GM18526 (cell line): Measurements from ENCODE around the gene TRDN.

Experiments
- POLR2A ChIP-seq: IDR thresholded peaks from 3 replicates; pipeline ENCODE4 v1.6.1; 2011; ENCODE audit not compliant: insufficient read length; ENCODE audit errors: extremely low read depth

Gene TRDN

DNA sequence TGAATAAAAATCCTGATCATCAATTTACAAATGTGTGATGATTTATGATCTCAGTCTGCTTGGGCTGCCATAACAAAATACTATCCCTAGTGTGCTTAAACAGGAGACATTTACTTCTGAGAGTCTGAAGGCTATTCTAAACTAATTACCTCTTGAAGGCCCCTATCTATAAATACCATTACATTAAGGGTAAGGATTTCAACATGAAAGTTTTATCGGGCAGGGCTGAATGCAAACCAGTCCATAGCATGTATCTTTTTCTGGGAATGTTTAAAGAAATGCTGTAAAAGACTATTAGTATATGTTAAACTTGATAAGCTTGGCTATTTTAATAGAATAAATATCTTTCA is 48.2 kb downstream of the TRDN start:
- TF ChIP-seq POLR2A = no peak

GRCh38 chr6:123587838-123588545 is 48.8 kb downstream of the TRDN start:
- no peak for TF ChIP-seq POLR2A

DNA sequence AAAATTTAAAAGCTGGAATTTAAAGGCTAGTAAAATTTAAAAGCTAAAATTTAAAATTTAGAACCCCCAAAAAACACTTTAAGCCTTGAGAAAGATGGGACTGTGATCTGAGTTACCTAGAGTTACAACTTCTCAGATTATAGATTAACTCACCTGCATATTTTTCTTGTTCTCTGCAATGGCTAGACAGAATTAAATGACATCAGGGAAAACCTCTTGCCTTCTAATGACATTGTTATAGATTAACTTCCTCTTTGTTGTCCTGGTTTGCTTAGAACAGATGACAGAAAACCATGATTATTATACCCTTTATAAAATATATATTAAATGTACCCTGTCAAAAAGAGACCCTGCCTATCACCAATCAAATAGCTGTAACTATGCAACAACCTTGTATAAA is 56.4 kb downstream of the TRDN start:
- TF ChIP-seq POLR2A = no peak

DNA sequence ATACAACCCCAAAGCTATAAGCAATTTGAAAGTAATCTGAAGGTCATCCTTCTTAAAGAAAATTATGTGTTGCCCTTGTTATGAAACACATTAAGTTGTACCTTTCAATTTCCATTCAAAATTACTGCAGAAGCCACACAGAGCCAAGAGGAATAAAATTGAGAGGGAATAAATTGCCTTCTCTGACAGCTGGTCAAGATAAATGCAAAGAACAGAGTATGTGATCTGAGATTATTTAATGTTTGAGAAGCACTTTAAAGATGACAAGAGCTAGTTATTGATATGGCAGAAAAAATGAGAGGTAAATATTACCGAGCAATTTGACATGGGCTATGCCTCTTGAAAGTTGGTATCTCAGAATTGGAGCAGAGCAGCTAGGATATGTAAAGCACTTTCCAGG is 61.6 kb downstream of the TRDN start:
- no peak for TF ChIP-seq POLR2A

DNA sequence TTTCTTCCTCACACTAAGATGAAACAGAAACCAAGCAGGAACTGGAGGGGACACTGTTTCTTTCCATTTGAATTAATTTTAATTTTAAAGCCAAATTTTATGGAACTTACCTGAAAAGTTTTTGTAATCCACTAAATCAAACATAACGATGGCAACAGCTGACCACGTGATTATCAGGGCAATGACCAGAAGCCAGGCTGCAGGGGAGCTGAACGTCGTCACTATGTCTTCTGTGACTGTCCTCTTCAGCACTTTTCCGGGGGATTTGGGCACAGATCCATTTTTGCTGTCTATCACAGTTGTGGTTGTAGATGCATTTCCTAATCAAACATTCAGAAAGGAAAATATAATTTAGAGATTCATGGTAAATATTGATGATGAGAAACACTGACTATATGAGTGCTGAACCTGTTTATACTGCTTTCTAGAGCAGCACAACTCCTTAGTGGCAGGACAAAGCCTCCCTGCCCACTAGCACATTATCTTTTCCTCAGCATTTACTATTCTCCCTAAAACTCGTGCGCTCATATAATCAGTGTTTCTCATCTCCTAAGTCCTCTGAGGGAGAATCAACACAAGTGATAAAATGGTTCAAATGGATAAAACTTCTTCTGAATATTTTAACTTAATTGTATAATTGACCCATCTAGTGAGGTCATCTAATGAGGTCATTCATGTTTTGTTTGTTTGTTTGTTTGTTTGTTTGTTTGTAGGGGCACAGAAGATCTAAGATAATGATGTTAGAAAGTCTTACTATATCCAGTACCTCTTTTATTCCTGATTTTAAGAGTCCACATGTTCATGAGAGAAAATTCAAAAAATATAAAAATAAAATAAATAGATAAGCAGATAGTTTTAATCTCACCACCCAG is 65.7 kb downstream of the TRDN start:
- TF ChIP-seq POLR2A = no peak

DNA sequence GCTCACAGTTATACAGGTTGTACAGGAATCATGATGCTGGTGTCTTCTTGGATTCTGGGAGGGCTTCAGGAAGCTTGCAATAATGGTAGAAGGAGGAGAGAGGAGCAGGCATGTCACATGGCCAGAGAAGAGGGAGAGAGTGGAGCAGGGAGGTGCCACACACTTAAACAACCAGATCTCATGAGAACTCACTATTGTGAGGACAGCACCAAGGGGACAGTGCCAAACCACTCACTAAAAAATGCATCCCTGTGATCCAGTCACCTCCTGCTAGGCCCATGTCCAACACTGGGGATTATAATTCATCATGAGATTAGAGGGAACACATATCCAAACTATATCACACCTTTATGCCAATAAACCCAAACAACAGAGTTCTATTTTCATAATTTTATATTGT is 67.2 kb downstream of the TRDN start:
- no peak for TF ChIP-seq POLR2A

GRCh38 chr6:123565529-123565928 is 71.2 kb downstream of the TRDN start:
- TF ChIP-seq POLR2A = no peak

- TF ChIP-seq POLR2A = no peak
Observed at GRCh38 chr6:123564361-123564760, 72.4 kb downstream of the TRDN start.

DNA sequence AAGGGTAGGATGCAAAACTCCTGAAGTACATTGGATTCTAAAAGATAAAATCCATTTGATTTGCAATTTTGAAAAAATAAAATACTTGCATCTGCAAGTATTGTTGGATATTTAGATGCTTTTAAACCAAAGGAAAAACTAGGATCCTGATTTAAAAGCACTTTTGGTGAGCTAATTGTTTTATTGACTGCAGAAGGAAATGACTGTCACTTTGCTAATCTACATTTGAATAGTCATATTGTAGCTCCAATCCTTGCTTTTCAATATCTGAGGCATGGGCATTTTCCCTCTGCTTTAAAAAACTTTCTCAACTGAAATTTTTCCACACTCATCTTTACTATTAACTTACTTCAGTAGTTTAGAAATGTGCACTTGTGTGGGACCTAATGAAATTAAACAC is 74.1 kb downstream of the TRDN start:
- TF ChIP-seq POLR2A = no peak

DNA sequence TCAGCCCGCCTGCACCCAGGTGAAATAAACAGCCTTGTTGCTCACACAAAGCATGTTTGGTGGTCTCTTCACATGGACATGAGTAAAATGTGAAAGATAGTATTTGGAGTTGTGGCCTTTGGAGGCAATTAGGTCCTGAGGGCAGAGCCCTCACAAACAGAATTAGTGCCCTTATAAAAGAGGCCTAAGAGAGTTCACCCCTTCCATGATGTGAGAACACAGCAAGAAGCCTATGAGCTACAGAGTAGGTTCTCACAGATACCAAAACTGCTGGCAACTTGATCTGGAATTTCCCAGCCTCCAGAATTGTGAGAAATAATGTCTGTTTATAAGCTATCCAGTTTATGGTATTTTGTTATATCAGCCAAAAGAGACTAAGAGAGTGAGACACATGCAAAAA is 74.5 kb downstream of the TRDN start:
- TF ChIP-seq POLR2A = no peak

GRCh38 chr6:123551939-123552707 is 84.6 kb downstream of the TRDN start:
- no peak for TF ChIP-seq POLR2A

DNA sequence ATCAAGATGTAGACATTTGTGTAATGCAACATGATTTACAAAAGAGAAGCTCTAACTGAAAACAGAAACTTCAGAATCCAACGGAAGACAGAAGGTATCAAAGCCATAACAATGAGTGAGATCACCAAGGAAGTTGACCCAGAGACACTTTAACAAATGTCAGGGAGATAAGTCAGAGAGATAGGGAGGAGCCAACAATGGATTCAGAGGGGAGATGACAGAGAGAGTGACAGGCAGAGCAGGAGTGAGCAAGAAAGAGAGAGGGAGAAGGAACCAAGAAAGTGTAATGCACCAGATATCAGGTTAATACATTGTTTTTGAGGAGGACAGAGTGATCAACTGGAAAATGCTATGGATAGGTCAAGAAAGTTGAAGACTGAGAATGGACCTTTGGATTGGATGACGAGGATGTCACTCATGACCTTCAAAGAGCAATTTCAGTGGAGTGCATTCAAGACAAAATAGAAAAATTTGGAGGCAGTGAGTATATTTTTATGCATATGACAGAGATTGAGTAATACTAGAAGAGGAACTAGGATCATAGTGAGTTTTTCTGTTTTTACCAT is 86.6 kb downstream of the TRDN start:
- no peak for TF ChIP-seq POLR2A

DNA sequence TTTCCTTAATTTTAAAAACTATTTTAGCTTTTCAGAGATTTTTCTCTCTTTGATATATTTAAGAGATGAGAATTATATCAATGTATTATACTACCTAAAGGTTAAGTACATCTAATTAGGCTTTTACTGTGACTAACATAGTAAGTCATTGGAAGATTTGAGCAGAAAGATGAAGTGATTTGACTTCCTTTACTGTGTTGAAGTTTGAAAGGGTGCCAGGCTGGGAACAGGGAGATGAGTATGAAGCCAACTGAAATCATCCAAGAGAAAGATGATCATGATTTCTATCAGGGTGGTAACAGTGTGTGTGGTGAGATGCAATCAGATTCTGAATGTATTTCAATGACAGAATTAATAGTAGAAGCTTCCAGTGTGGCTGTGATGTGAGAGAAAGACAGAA is 87.3 kb downstream of the TRDN start:
- no peak for TF ChIP-seq POLR2A

GRCh38 chr6:123547216-123547978 is 89.4 kb downstream of the TRDN start:
- TF ChIP-seq POLR2A = no peak

DNA sequence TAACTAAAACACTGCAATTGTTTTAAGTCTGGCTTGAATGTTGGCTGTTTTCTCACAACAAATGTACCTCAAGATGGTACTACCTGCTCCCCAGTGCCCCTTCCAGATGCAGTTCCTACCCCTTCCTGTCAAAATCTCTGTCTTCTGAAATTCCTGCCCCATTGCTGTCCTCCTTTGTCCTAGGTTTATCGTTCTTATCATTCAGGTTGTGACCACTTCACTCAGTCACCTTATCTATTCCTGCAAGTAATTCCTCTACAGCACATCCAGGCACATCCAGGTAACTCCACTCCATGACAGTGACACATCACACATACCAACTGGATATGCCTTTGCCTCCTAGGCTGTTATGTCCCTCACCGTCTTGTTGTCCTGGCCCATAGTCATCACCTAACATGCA is 90.2 kb downstream of the TRDN start:
- no peak for TF ChIP-seq POLR2A
